Caco-2 (cell line): ENCODE measurements around the gene H2BK1. TPM values are rescaled to one million over a fixed set of nuclear protein-coding genes. Genes with fewer than 3 reads are reported as not detected.

Source experiments
- BruUV-seq: library from RNA; stranded (reverse); fragments of 400-500 nt; replicated peaks from 2 replicates; lab custom pipeline; 2021; lab: Mats Ljungman, UMichigan
- CTCF ChIA-PET: fragments of 300-600 bp; sonication (Branson Sonifier 250); formaldehyde crosslinking; loops from one replicate; lab custom pipeline; 2022; ENCODE audit warnings: antibody characterized with exemption; lab: Charles Lee
- POLR2A ChIA-PET: fragments of 300-600 bp; sonication (Branson Sonifier 250); formaldehyde crosslinking; loops from one replicate; lab custom pipeline; 2022; ENCODE audit warnings: antibody characterized with exemption; lab: Charles Lee
- DNase-seq, 2 experiments: peaks; one replicate each; pipeline versions ENCODE4 v3.0.0 to v3.0.0-alpha.2; 2020 to 2022
- H3K27me3 ChIP-seq: replicated peaks from 2 replicates; pipeline ENCODE4 v1.6.0; 2011; ENCODE audit warnings: low read length; ENCODE audit not compliant: control insufficient read depth, insufficient read depth
- H3K36me3 ChIP-seq: 2 replicates; pipeline ENCODE4 v1.5.1; 2011; ENCODE audit warnings: low read length; ENCODE audit not compliant: control insufficient read depth, insufficient read depth
- H3K4me1 ChIP-seq: fragments of 250-450 bp; sonication (Bioruptor Pico); 2 replicates; pipeline ENCODE4 v1.5.1; 2020; ENCODE audit warnings: mild to moderate bottlenecking
- H3K4me3 ChIP-seq: 2 replicates; pipeline ENCODE4 v1.5.1; 2011; ENCODE audit warnings: low read depth, mild to moderate bottlenecking, control low read depth, low read length
- H3K9me3 ChIP-seq: fragments of 250-450 bp; sonication (Bioruptor Pico); 2 replicates; pipeline ENCODE4 v1.5.1; 2020; ENCODE audit warnings: mild to moderate bottlenecking, moderate library complexity
- H3K27ac Mint-ChIP-seq: one replicate; pipeline ENCODE4 v1.8.0; 2022; ENCODE audit warnings: mixed read lengths; ENCODE audit not compliant: unreplicated experiment
- H3K27me3 Mint-ChIP-seq: one replicate; pipeline ENCODE4 v1.8.0; 2022; ENCODE audit warnings: mixed read lengths; ENCODE audit not compliant: insufficient read depth, unreplicated experiment
- H3K36me3 Mint-ChIP-seq: one replicate; pipeline ENCODE4 v1.8.0; 2022; ENCODE audit warnings: mild to moderate bottlenecking, mixed read lengths; ENCODE audit not compliant: insufficient read depth, unreplicated experiment
- H3K4me1 Mint-ChIP-seq: one replicate; pipeline ENCODE4 v1.8.0; 2022; ENCODE audit warnings: low read depth, mixed read lengths; ENCODE audit not compliant: unreplicated experiment
- H3K4me3 Mint-ChIP-seq: one replicate; pipeline ENCODE4 v1.8.0; 2022; ENCODE audit warnings: mild to moderate bottlenecking, moderate library complexity, mixed read lengths; ENCODE audit not compliant: unreplicated experiment
- H3K9me3 Mint-ChIP-seq: one replicate; pipeline ENCODE4 v1.8.0; 2022; ENCODE audit warnings: mixed read lengths; ENCODE audit not compliant: unreplicated experiment
- CTCF ChIP-seq, 2 experiments: fragments of 200-600 bp in 1 of 2; IDR thresholded peaks; 1 replicate in 1 of 2; 2 replicates in 1 of 2; pipeline versions ENCODE4 v1.5.1 to v1.8.0; 2011 to 2022; ENCODE audit warnings: antibody characterized with exemption in 1 of 2, control low read depth in 1 of 2, inconsistent platforms in 1 of 2, low read depth in 1 of 2, low read length in 1 of 2, mild to moderate bottlenecking in 1 of 2, moderate library complexity in 1 of 2; ENCODE audit not compliant: insufficient read depth in 1 of 2, severe bottlenecking in 1 of 2, unreplicated experiment in 1 of 2
- intact Hi-C: fragments of 100-400 bp; cut with micrococcal nuclease; formaldehyde crosslinking; loops from one replicate; pipeline ENCODE4 v1.10.0; 2022; ENCODE audit not compliant: unreplicated experiment
- total RNA-seq: library from RNA; stranded (reverse); gene quantifications from 2 replicates; pipeline ENCODE4 v1.2.3, GENCODE V29; 2022

H2BK1 gene
- total RNA-seq, 1 experiment from 2014 or later: not detected

- H3K4me1 Mint-ChIP-seq: peaks cover 13% of the 10 kb centered on the region
- ChIA-PET POLR2A (interaction anchor here (0.6 kb wide), 1 partner anchor 16 kb away, joined by 9 read pairs; the partner anchor contains the start of gene ABCF2), CTCF (interaction anchor here (0.5 to 2.4 kb wide), 8 partner anchors 11 to 120 kb away, joined by 3 to 22 read pairs (median 4); partner anchors contain the start of genes ABCF2 and CHPF2)
- H3K4me3 ChIP-seq: no peak overlapping the region
- H3K9me3 Mint-ChIP-seq: no peaks in the 10 kb centered on the region
- H3K36me3 ChIP-seq: no peaks in the 10 kb centered on the region
- no peak for DNase-seq
- no peak for TF ChIP-seq CTCF (IDR thresholded peaks at IDR 0.05; ENCODE audit: insufficient read depth in 1 of 2, low read depth in 1 of 2, low read length in 1 of 2, severe bottlenecking in 1 of 2, unreplicated experiment in 1 of 2)
- BruUV-seq: no TSS peak
- no peaks in the 10 kb centered on the region for H3K27me3 Mint-ChIP-seq
- no peaks in the 10 kb centered on the region for H3K9me3 ChIP-seq
- no peaks in the 10 kb centered on the region for H3K27me3 ChIP-seq
- intact Hi-C loops: loop anchor here (1.0 kb wide), 1 partner anchor 16 kb away; the partner anchor contains the start of gene ABCF2
- H3K4me3 Mint-ChIP-seq: no peak overlapping the region
- H3K36me3 Mint-ChIP-seq: peaks cover 36% of the 10 kb centered on the region
- H3K4me1 ChIP-seq: peaks cover 8% of the 10 kb centered on the region; the same call in 1 of the 2 replicates
- H3K27ac Mint-ChIP-seq: no peak overlapping the region
Observed at GRCh38 chr7:151243408-151244195, 33.3 kb upstream of the H2BK1 start.

DNA sequence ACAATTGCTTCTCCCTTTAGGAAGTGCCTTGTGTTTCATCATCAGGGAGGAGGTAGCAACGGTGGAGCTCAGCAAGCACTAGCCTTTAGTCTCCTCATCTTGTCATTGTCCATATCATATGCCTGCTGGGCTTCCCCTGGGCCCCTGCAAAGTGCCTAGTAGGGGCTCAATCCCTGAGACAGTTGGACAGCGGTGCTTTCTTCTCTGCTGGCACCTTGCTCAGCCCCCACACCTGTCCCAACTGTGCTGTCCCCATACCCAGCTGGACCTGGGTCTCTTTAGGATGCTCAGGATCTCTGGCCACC lies 32.7 kb upstream of the H2BK1 start:
- no peak for DNase-seq
- TF ChIP-seq CTCF (IDR thresholded peaks at IDR 0.05; ENCODE audit: insufficient read depth in 1 of 2, low read depth in 1 of 2, low read length in 1 of 2, severe bottlenecking in 1 of 2, unreplicated experiment in 1 of 2): no peak
- Histone ChIP-seq H3K27me3 (no peaks in the 10 kb centered on the region), H3K36me3 (no peaks in the 10 kb centered on the region), H3K4me1 (peaks cover 8% of the 10 kb centered on the region; the same call in 1 of the 2 replicates), H3K4me3 (no peak overlapping the region), H3K9me3 (no peaks in the 10 kb centered on the region)
- H3K9me3 Mint-ChIP-seq: no peaks in the 10 kb centered on the region
- CTCF ChIA-PET: interaction anchor here (0.5 to 2.4 kb wide), 5 partner anchors 11 to 119 kb away, joined by 3 to 22 read pairs (median 4); partner anchors contain the start of genes ABCF2 and CHPF2
- H3K4me1 Mint-ChIP-seq: peaks cover 13% of the 10 kb centered on the region
- no peaks in the 10 kb centered on the region for H3K27me3 Mint-ChIP-seq
- POLR2A ChIA-PET: no interaction called here
- intact Hi-C loops: no loop called here
- peaks cover 35% of the 10 kb centered on the region for H3K36me3 Mint-ChIP-seq
- H3K4me3 Mint-ChIP-seq: no peak overlapping the region
- BruUV-seq: no TSS peak
- no peak overlapping the region for H3K27ac Mint-ChIP-seq

GRCh38 chr7:151242159-151243044 lies 32.1 kb upstream of the H2BK1 start:
- Histone ChIP-seq H3K27me3 (no peaks in the 10 kb centered on the region), H3K36me3 (no peaks in the 10 kb centered on the region), H3K9me3 (no peaks in the 10 kb centered on the region), H3K4me1 (peaks cover 8% of the 10 kb centered on the region; the same call in 1 of the 2 replicates), H3K4me3 (no peak overlapping the region)
- no peak for TF ChIP-seq CTCF (IDR thresholded peaks at IDR 0.05; ENCODE audit: insufficient read depth in 1 of 2, low read depth in 1 of 2, low read length in 1 of 2, severe bottlenecking in 1 of 2, unreplicated experiment in 1 of 2)
- peaks cover 30% of the 10 kb centered on the region for H3K36me3 Mint-ChIP-seq
- peaks cover 13% of the 10 kb centered on the region for H3K4me1 Mint-ChIP-seq
- CTCF ChIA-PET: interaction anchor here (0.5 to 2.4 kb wide), 4 partner anchors 10 to 119 kb away, joined by 3 to 22 read pairs (median 4); partner anchors contain the start of genes ABCF2 and CHPF2
- no peaks in the 10 kb centered on the region for H3K27me3 Mint-ChIP-seq
- intact Hi-C loops: no loop called here
- DNase-seq: no peak
- no peak overlapping the region for H3K4me3 Mint-ChIP-seq
- H3K9me3 Mint-ChIP-seq: no peaks in the 10 kb centered on the region
- no peak overlapping the region for H3K27ac Mint-ChIP-seq
- POLR2A ChIA-PET: no interaction called here
- no TSS peak for BruUV-seq
